PC-9 (cell line): ENCODE results near the gene NAALAD2.

Experiments used
- EZH2 ChIP-seq: fragments of 200-600 bp; sonication (generic); IDR thresholded peaks from 2 replicates; pipeline ENCODE4 v1.8.0; 2017; ENCODE audit warnings: antibody characterized with exemption, low read depth
- TF ChIP-seq, protein P1 (sequence below): fragments of 200-600 bp; sonication (generic); conservative IDR thresholded peaks from 2 replicates; pipeline ENCODE4 v1.6.1; 2017; ENCODE audit warnings: mixed run types, antibody characterized with exemption, mild to moderate bottlenecking, moderate library complexity

DNA sequence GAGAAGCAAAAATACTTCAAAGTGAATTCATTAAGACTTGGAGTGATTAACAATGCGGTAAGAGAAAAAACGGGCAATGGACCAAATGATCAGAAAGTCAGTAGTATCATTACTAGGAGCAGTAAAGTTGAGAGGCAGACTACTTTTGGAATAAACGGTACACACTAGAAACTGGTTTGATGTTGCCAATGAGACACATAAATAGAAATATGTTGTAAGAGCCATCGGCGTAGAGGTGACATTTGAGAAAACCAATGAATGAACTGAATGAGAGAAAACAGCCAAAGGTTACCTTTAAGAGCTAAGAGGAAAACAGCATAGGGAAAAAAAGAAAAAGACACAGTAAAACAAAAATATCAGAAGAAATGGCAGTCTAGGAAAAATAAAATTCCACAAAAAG lies 82.1 kb downstream of the NAALAD2 start:
- TF ChIP-seq, protein P1, sequence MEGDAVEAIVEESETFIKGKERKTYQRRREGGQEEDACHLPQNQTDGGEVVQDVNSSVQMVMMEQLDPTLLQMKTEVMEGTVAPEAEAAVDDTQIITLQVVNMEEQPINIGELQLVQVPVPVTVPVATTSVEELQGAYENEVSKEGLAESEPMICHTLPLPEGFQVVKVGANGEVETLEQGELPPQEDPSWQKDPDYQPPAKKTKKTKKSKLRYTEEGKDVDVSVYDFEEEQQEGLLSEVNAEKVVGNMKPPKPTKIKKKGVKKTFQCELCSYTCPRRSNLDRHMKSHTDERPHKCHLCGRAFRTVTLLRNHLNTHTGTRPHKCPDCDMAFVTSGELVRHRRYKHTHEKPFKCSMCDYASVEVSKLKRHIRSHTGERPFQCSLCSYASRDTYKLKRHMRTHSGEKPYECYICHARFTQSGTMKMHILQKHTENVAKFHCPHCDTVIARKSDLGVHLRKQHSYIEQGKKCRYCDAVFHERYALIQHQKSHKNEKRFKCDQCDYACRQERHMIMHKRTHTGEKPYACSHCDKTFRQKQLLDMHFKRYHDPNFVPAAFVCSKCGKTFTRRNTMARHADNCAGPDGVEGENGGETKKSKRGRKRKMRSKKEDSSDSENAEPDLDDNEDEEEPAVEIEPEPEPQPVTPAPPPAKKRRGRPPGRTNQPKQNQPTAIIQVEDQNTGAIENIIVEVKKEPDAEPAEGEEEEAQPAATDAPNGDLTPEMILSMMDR, result no peak
- no peak for TF ChIP-seq EZH2
